Activated naive CD8-positive, alpha-beta T cell treated with anti-CD3 and anti-CD28 coated beads, Interleukin-2, amount 50 U/mL, for 16 hours (primary cell): Measurements from ENCODE around the gene C17orf113.

ENCODE experiments used
- DNase-seq: peaks from one replicate; pipeline ENCODE4 v3.0.0-alpha.2; 2020; ENCODE audit warnings: low read depth, low spot score

C17orf113 gene

GRCh38 chr17:42050393-42051012 lies at the start of gene C17orf113:
C17orf113 (minus strand) TSS chr17:42050601; CDS start chr17:42043376, 7,225 bp downstream.
- peak; percentile 35 for DNase-seq

- DNase-seq, result no peak
These were observed 48.5 kb upstream of the C17orf113 start for GRCh38 chr17:42098730-42099399.

DNA sequence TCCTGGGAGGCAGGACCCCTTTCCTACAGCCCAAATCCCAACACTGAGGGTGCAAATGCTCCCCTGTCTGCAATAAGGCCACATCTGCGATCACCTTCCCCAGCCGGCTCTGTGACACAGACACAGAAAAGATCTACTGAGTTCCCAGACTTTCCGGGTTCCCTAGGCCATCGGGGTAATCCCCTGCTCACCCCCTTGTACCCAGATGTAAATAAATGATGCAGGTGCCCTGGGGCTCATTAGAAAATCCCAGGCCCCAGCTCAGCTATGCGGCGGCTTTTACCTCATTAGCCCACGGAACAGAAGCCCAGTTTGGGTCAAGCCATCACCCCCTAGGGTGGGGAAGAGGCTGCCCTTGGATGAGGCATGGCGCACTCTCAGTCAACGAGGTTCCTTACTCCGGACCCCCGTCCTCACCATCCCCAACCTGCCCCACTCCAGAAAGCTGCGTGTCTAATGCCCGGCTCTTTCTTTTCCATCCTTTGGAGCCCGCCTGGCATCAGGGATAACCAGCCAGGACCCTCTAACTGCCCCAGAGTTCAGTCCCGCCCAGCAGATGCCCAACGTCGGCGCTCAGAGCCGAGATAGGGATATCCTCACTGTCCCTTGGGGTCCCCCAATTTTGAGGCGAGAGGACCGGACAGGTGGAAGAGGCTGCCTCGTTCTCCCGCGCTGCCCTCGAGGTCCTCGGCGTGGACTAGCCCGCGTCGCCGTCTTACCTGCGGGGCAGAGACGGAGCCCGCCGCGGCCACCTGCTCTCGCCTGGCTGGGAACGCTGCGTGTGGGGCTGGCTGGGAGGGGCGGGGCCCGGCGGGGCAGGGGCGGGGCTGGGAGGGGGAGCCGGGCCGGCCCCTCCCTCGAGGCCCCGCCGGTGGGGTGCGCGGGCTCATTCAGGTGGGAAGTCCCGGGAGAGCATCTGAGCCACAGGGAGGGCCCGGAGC lies 47.6 kb upstream of the C17orf113 start, which contains the start of gene ZNF385C:
ZNF385C (minus strand) TSS at position 783 of the 941 bp plus-strand sequence. CDS start 35,417 bp downstream, outside the sequence.
- peak; percentile 25 for DNase-seq

- DNase-seq, result no peak
These were observed 46.1 kb upstream of the C17orf113 start for GRCh38 chr17:42096360-42097111.

DNA sequence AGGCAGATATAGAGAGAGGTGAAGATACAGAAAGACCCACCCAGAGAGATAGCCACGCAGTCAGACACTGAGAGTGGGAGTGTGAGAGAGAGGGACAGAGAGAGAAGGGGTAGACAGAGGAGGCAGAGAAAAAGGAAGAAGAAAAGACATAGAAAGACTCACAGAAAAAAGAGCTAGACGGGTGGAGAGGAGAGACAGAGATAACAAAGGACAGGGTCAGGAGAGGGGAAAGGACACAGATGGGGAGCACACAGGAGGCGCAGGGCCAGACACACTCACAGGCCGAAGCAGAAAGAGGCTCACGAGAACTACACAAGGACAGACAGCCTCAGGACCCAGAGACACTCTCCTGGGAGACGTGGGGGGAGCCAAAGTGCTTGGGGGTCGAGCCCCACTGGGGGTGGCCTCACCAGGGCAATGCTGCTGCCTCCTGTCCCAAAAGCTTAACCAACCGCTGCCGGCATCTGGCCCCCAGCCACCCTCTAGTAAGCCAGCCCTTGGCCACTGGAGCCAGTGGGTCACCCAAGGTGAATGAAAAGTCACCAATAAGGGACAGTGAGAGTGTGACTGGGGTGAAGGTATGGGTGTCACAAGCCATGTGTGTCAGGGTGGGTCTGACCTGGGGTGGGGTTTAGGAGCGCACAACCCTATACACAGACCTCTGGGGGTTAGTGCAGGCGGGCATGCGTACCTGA lies 44.1 kb upstream of the C17orf113 start:
- no peak for DNase-seq

- no peak for DNase-seq
These were observed 42.5 kb upstream of the C17orf113 start for GRCh38 chr17:42092939-42093338.

- DNase-seq, result no peak
These were observed 40.8 kb upstream of the C17orf113 start for GRCh38 chr17:42090964-42091790.

DNA sequence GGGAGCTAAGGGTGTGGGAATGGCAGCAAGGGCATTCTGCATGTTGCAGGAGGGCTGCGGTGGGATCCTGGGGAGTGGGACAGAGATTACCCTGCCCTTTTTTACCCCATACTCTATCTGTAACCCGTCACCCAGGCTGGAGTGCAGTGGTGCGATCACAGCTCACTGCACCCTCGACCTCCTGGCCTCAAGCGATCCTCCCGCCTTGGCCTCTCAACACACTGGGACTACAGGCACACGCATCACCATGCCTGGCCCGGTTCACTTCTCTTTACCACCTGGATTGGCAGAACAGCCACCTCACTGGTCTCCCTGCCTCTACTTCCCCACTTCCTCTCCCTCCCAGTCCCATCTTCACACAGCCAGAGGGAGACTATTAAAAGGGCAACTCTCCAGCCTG lies 38.3 kb upstream of the C17orf113 start:
- no peak for DNase-seq

DNA sequence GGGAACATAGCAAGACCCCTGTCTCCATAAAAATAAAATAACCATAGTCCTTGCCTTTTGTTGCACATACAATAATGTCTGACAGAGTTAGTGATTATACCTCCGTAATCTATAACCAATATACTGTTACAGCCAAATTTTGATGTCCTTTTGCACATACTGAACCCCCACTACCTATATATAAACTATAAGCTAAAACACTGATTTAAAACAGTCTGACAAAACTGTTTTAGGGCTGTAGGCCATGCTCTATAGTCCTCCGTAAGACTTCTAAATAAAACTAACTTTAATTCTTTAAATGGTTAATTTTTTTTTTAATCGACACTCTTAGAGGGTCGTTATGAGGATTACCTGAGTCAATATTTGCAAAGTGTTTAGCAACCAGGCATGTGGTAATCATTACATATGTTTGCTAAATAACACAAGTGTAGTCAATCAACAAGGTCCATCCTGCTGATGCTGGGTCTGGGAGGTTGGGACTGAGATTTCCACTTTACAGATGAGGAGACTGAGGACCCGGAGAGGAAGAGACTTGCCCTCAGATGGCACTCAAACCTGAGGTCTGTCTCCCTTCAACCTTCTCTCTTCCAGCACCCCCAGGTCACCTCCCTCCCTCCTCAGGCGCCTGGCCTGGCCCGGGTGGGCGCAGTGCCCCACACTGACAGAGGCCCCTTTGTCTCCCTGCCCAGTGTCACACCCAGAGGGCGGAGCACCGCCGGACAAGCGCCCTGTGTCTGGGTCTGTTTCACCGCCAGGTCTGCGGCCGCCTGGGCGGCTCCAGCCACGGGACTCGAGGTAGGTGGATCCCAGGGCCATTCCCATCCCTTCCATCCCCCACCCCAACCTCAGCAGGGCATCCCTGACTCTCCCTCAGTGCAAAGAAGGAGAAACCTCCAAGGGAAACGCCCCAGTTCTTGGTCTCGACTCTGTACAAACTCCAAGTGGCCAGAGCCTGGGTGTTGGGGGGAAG lies 37.6 kb upstream of the C17orf113 start:
- DNase-seq, result no peak

DNA sequence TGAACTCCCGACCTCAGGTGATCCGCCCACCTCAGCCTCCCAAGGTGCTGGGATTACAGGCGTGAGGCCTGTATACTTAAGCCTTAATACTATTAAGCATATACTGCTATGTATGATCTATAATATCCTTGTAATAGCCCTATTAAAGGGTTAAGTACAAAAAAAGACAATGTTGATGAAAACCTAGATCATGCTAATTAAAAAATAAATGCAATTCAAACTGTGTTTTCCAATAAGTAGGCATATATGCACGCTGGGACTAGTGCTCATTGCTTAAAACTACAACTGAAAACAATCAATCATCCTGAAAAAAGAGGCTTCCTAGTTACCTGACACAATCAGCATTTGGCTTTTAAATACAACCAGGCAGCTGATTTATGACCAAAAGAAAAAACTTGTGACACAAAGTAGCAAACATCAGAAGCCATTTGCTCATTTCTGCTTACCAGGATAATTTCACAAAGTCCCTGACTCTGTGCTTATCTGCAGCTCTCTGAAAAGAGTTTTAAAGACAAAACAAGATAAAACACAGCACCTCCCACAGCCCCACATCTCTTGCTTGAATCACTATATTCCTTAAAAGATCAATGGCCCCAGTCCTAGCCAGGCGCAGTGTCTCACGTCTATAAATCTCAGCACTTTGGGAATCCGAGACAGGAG lies 36.8 kb upstream of the C17orf113 start:
- DNase-seq, result no peak

DNA sequence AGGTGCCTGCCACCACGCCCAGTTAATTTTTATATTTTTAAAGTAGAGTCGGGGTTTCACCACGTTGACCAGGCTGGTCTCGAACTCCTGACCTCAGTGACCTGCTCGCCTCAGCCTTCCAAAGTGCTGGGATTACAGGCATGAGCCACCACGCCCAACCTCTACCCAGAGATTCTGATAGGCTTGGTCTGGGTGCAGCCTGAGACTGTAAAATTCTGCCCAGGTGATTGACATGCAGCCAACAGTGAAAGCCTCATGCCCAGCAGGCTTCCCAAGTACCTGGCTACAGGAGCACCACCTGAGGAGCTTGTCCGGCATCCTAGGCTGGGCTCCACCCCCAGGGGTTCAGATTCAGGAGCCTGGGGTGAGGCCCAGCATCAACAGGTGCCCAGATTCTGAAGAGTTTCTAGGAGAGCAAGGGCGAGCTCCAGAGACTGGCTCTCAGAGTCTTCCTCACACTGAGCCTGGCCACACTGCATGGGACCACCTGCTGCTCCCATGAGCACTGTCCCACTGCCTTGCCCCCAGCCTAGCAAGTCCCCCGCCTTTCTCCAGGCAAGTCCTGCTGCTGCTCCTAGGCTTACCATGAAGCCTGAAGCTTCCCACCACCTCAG lies 31.2 kb upstream of the C17orf113 start:
- DNase-seq, result no peak

GRCh38 chr17:42079541-42079940 lies 29.1 kb upstream of the C17orf113 start:
- DNase-seq, result no peak

- DNase-seq, result no peak
These were observed 28.1 kb upstream of the C17orf113 start for GRCh38 chr17:42078396-42079043.

GRCh38 chr17:42077755-42078154 lies 27.4 kb upstream of the C17orf113 start:
- no peak for DNase-seq

- no peak for DNase-seq
These were observed 26.6 kb upstream of the C17orf113 start for GRCh38 chr17:42076797-42077559.

GRCh38 chr17:42075789-42076188 lies 25.4 kb upstream of the C17orf113 start:
- no peak for DNase-seq
